SK-N-SH (cell line): ENCODE data around the gene CREB5. TPM values are rescaled to one million over a fixed set of nuclear protein-coding genes. Genes with fewer than 3 reads are reported as not detected.

ENCODE experiments used
- CTCF ChIA-PET: fragments of 300-600, 350-600 bp; formaldehyde crosslinking; extraction: SDS; loops from one replicate; lab custom pipeline; 2021; lab: Yijun Ruan, JAX
- POLR2A ChIA-PET: fragments of 350-600 bp; sonication (Branson Sonifier 250); formaldehyde crosslinking; extraction: SDS; loops from one replicate; lab custom pipeline; 2020; ENCODE audit warnings: antibody characterized with exemption, inconsistent platforms; lab: Yijun Ruan, JAX
- DNase-seq: peaks from one replicate; pipeline ENCODE4 v3.0.0; 2012
- H2AFZ ChIP-seq: fragments of 200-600 bp; sonication (generic); 2 replicates; pipeline ENCODE4 v1.8.1; 2016; ENCODE audit warnings: antibody characterized with exemption, mild to moderate bottlenecking, low read depth
- H3F3A ChIP-seq: fragments of 200-600 bp; sonication (generic); replicated peaks from 2 replicates; pipeline ENCODE3; 2016; ENCODE audit warnings: antibody characterized with exemption, mild to moderate bottlenecking; ENCODE audit not compliant: insufficient read depth
- H3K27ac ChIP-seq, 2 experiments: fragments of 200-500 bp in 1 of 2; fragments of 200-600 bp in 1 of 2; sonication (Bioruptor generic) in 1 of 2; sonication (generic), shearing (Covaris generic) in 1 of 2; 2 replicates each; pipeline versions ENCODE4 v1.5.1 to v1.6.1; 2014 to 2016; ENCODE audit warnings: low read depth in 2 of 2, inconsistent platforms in 1 of 2, low read length in 1 of 2, mild to moderate bottlenecking in 1 of 2, mixed read lengths in 1 of 2
- H3K27me3 ChIP-seq: fragments of 200-600 bp; sonication (generic), shearing (Covaris generic); 2 replicates; pipeline ENCODE4 v1.6.1; 2016; ENCODE audit warnings: mixed run types; ENCODE audit not compliant: insufficient read depth
- H3K36me3 ChIP-seq, 2 experiments: fragments of 200-500 bp in 1 of 2; fragments of 200-600 bp in 1 of 2; sonication (Bioruptor generic) in 1 of 2; sonication (generic) in 1 of 2; replicated peaks in 1 of 2; 2 replicates each; pipeline versions ENCODE3 to v1.5.1; 2014 to 2016; ENCODE audit warnings: low read length in 1 of 2, mild to moderate bottlenecking in 1 of 2; ENCODE audit not compliant: insufficient read depth in 2 of 2, control insufficient read depth in 1 of 2
- H3K4me1 ChIP-seq, 2 experiments: fragments of 200-500 bp in 1 of 2; fragments of 200-600 bp in 1 of 2; sonication (Bioruptor generic) in 1 of 2; sonication (generic), shearing (Covaris generic) in 1 of 2; 2 replicates each; pipeline versions ENCODE4 v1.5.1 to v1.6.1; 2014 to 2016; ENCODE audit warnings: low read depth in 1 of 2, low read length in 1 of 2, mixed run types in 1 of 2; ENCODE audit not compliant: insufficient read depth in 2 of 2, control insufficient read depth in 1 of 2
- H3K4me2 ChIP-seq: fragments of 200-600 bp; sonication (generic), shearing (Covaris generic); 2 replicates; pipeline ENCODE4 v1.6.1; 2017; ENCODE audit warnings: mixed run types
- H3K4me3 ChIP-seq, 2 experiments: fragments of 200-500 bp in 1 of 2; fragments of 200-600 bp in 1 of 2; sonication (Bioruptor generic) in 1 of 2; sonication (generic), shearing (Covaris generic) in 1 of 2; 2 replicates each; pipeline versions ENCODE4 v1.5.1 to v1.8.1; 2014 to 2016; ENCODE audit warnings: low read depth in 2 of 2, inconsistent platforms in 1 of 2, low read length in 1 of 2, mild to moderate bottlenecking in 1 of 2, mixed read lengths in 1 of 2, moderate library complexity in 1 of 2
- H3K79me2 ChIP-seq: fragments of 200-600 bp; sonication (generic); 2 replicates; pipeline ENCODE4 v1.8.1; 2017; ENCODE audit warnings: mild to moderate bottlenecking; ENCODE audit not compliant: insufficient read depth
- H3K9ac ChIP-seq: fragments of 200-600 bp; sonication (generic); 2 replicates; pipeline ENCODE4 v1.6.1; 2017; ENCODE audit warnings: mixed run types
- H3K9me2 ChIP-seq: fragments of 200-600 bp; sonication (generic); 2 replicates; pipeline ENCODE4 v1.6.1; 2017; ENCODE audit warnings: mixed run types
- H3K9me3 ChIP-seq: fragments of 200-600 bp; sonication (generic); 2 replicates; pipeline ENCODE4 v1.6.1; 2017; ENCODE audit warnings: mixed run types, mild to moderate bottlenecking, moderate library complexity
- H4K20me1 ChIP-seq: fragments of 200-600 bp; sonication (generic); 2 replicates; pipeline ENCODE4 v1.6.1; 2017; ENCODE audit warnings: mild to moderate bottlenecking, mixed run types; ENCODE audit not compliant: insufficient read depth
- ELF1 ChIP-seq: IDR thresholded peaks from 2 replicates; pipeline ENCODE4 v1.4.0; 2012
- FOXJ3 ChIP-seq: sonication (generic); formaldehyde crosslinking; IDR thresholded peaks from 2 replicates; pipeline ENCODE4 v1.5.1; 2020; ENCODE audit warnings: mild to moderate bottlenecking, missing genetic modification reagents
- FOXM1 ChIP-seq: IDR thresholded peaks from 2 replicates; pipeline ENCODE4 v1.4.0; 2012; ENCODE audit warnings: low read depth, mild to moderate bottlenecking
- GATA2 ChIP-seq: sonication (generic); formaldehyde crosslinking; IDR thresholded peaks from 2 replicates; pipeline ENCODE4 v1.5.0; 2020; ENCODE audit warnings: mild to moderate bottlenecking, missing genetic modification reagents
- JUND ChIP-seq: IDR thresholded peaks from 2 replicates; pipeline ENCODE4 v1.4.0; 2012
- MAX ChIP-seq: IDR thresholded peaks from 2 replicates; pipeline ENCODE4 v1.4.0; 2012; ENCODE audit warnings: low read depth
- MEF2A ChIP-seq: IDR thresholded peaks from 2 replicates; pipeline ENCODE4 v1.4.0; 2012; ENCODE audit warnings: low read depth, borderline replicate concordance
- NRF1 ChIP-seq: IDR thresholded peaks from 2 replicates; pipeline ENCODE4 v1.6.1; 2012; ENCODE audit warnings: low read depth, mild to moderate bottlenecking, low read length
- PBX3 ChIP-seq: IDR thresholded peaks from 2 replicates; pipeline ENCODE4; 2012
- RCOR1 ChIP-seq: fragments of 150-350 bp; IDR thresholded peaks from 2 replicates; pipeline ENCODE4 v1.6.1; 2017; ENCODE audit warnings: antibody characterized with exemption, low read length
- REST ChIP-seq: IDR thresholded peaks from 2 replicates; pipeline ENCODE4 v1.6.1; 2012; ENCODE audit warnings: mild to moderate bottlenecking, low read depth, low read length, moderate library complexity
- RFX5 ChIP-seq: IDR thresholded peaks from 2 replicates; pipeline ENCODE4 v1.6.1; 2012; ENCODE audit warnings: mild to moderate bottlenecking, improper control_type of control experiment, low read length
- SMC3 ChIP-seq: IDR thresholded peaks from 2 replicates; pipeline ENCODE4 v1.6.1; 2012; ENCODE audit warnings: low read depth, low read length, improper control_type of control experiment
- TEAD4 ChIP-seq: IDR thresholded peaks from 2 replicates; pipeline ENCODE4 v1.4.0; 2012; ENCODE audit warnings: mild to moderate bottlenecking, borderline replicate concordance; ENCODE audit not compliant: insufficient read depth
- WGBS: methylation state at CpG from one replicate; pipeline ENCODE4 v1.1.6; 2017; ENCODE audit warnings: low lambda C conversion rate; 5-methylcytosine and 5-hydroxymethylcytosine counted together
- polyA plus RNA-seq, 3 experiments: library from polyadenylated mRNA; depleted of rRNA; stranded (reverse); fragments of >200 nt; gene quantifications; 2 replicates each; pipeline ENCODE4 v1.2.3, GENCODE V29; 2012
- TF ChIP-seq, protein P1 (sequence below): fragments of 150-350 bp; IDR thresholded peaks from 2 replicates; pipeline ENCODE4 v1.6.1; 2016; ENCODE audit warnings: mild to moderate bottlenecking, low read depth, low read length
- TF ChIP-seq, protein P2 (sequence below): IDR thresholded peaks from 2 replicates; pipeline ENCODE4 v1.4.0; 2012; ENCODE audit warnings: low read depth, borderline replicate concordance

The CREB5 gene
- polyA plus RNA-seq, 1 of the 3 experiments (the other 2 are of a cell fraction), result 19.3 TPM

GRCh38 chr7:28477041-28477442 is 64.7 kb downstream of the CREB5 start:
- peaks cover 0 to 10% of the 10 kb centered on the region in 2 experiments; a peak in 3 of 4 replicates for H3K4me1 ChIP-seq
- no peaks in the 10 kb centered on the region for H3K79me2 ChIP-seq
- H3K9me3 ChIP-seq, result no peaks in the 10 kb centered on the region
- no peaks in the 10 kb centered on the region for H3K9me2 ChIP-seq
- no peaks in the 10 kb centered on the region for H3K27me3 ChIP-seq
- POLR2A ChIA-PET, result no interaction called here
- CTCF ChIA-PET, result no interaction called here
- TF ChIP-seq SMC3 (no peak), PBX3 (no peak), FOXJ3 (CRISPR knock-in tag) (no peak), JUND (no peak), RCOR1 (no peak), TEAD4 (no peak), ELF1 (no peak), NRF1 (no peak), MAX (no peak), MEF2A (no peak), GATA2 (CRISPR knock-in tag) (no peak), FOXM1 (no peak), REST (no peak), RFX5 (no peak)
- TF ChIP-seq, protein P1, sequence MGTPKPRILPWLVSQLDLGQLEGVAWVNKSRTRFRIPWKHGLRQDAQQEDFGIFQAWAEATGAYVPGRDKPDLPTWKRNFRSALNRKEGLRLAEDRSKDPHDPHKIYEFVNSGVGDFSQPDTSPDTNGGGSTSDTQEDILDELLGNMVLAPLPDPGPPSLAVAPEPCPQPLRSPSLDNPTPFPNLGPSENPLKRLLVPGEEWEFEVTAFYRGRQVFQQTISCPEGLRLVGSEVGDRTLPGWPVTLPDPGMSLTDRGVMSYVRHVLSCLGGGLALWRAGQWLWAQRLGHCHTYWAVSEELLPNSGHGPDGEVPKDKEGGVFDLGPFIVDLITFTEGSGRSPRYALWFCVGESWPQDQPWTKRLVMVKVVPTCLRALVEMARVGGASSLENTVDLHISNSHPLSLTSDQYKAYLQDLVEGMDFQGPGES, result no peak
- TF ChIP-seq, protein P2, sequence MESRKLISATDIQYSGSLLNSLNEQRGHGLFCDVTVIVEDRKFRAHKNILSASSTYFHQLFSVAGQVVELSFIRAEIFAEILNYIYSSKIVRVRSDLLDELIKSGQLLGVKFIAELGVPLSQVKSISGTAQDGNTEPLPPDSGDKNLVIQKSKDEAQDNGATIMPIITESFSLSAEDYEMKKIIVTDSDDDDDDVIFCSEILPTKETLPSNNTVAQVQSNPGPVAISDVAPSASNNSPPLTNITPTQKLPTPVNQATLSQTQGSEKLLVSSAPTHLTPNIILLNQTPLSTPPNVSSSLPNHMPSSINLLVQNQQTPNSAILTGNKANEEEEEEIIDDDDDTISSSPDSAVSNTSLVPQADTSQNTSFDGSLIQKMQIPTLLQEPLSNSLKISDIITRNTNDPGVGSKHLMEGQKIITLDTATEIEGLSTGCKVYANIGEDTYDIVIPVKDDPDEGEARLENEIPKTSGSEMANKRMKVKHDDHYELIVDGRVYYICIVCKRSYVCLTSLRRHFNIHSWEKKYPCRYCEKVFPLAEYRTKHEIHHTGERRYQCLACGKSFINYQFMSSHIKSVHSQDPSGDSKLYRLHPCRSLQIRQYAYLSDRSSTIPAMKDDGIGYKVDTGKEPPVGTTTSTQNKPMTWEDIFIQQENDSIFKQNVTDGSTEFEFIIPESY, result no peak
- WGBS, result 47% methylated on average over 3 of the region's 3 CpGs
- H3K36me3 ChIP-seq, result no peaks in the 10 kb centered on the region
- no peak overlapping the region for H3K27ac ChIP-seq
- H3K4me3 ChIP-seq, result no peak overlapping the region
- no peak for DNase-seq
- no peaks in the 10 kb centered on the region for H4K20me1 ChIP-seq
- no peak overlapping the region for H3K9ac ChIP-seq
- H2AFZ ChIP-seq, result no peak overlapping the region
- no peak overlapping the region for H3K4me2 ChIP-seq
- H3F3A ChIP-seq, result no peaks in the 10 kb centered on the region
